Thymus (tissue), 11 donors: Measurements from ENCODE around the gene TMSB4X. TPM values are rescaled to one million over a fixed set of nuclear protein-coding genes. Genes with fewer than 3 reads are reported as not detected.
A peak's percentile ranks its signal among the peaks of the same experiment; 100 is the strongest.

Experiments
- DNase-seq, 9 donors: peaks; one replicate each; pipeline ENCODE4 v3.0.0-alpha.2; 2013; ENCODE audit warnings: low spot score in 9 of 9, low read depth in 6 of 9, missing footprints in 1 of 9
- H3K27ac ChIP-seq, 2 donors: one replicate each; pipeline ENCODE4 v1.5.1; 2013; ENCODE audit warnings: control low read depth in 1 of 2, low read depth in 1 of 2, low read length in 1 of 2, mild to moderate bottlenecking in 1 of 2, moderate library complexity in 1 of 2
- H3K27me3 ChIP-seq, 2 donors: one replicate each; pipeline ENCODE4 v1.5.1; 2013; ENCODE audit warnings: low read length in 1 of 2; ENCODE audit not compliant: control insufficient read depth in 2 of 2, insufficient read depth in 1 of 2
- H3K36me3 ChIP-seq, 2 donors: one replicate each; pipeline ENCODE4 v1.5.1; 2013; ENCODE audit warnings: low read length in 1 of 2, mild to moderate bottlenecking in 1 of 2, moderate library complexity in 1 of 2; ENCODE audit not compliant: control insufficient read depth in 2 of 2, insufficient read depth in 2 of 2
- H3K4me1 ChIP-seq, 2 donors: one replicate each; pipeline ENCODE4 v1.5.1; 2013; ENCODE audit warnings: low read length in 2 of 2; ENCODE audit not compliant: control insufficient read depth in 2 of 2, insufficient read depth in 2 of 2
- H3K4me3 ChIP-seq, 2 donors: one replicate each; pipeline ENCODE4 v1.5.1; 2013; ENCODE audit warnings: low read length in 2 of 2, control low read depth in 1 of 2, mild to moderate bottlenecking in 1 of 2
- H3K9me3 ChIP-seq, 2 donors: one replicate each; pipeline ENCODE4 v1.5.1; 2013; ENCODE audit warnings: low read length in 1 of 2, mild to moderate bottlenecking in 1 of 2; ENCODE audit not compliant: control insufficient read depth in 2 of 2, insufficient read depth in 1 of 2
- WGBS: extraction: QIAGEN DNeasy Blood & Tissue Kit; methylation state at CpG from one replicate; pipeline ENCODE4 v1.1.7; 2013; 5-methylcytosine and 5-hydroxymethylcytosine counted together
- polyA plus RNA-seq: library from polyadenylated mRNA; stranded (reverse); fragments of 200-250 nt; gene quantifications from one replicate; pipeline ENCODE4 v1.2.3, GENCODE V29; 2013
- total RNA-seq: library from RNA; stranded (reverse); fragments of 120-200 nt; gene quantifications from one replicate; pipeline ENCODE4 v1.2.4, GENCODE V29; 2013
- donor health status: healthy.

The TMSB4X gene
- total and polyA plus RNA-seq, 2 donors: 7,715 to 12,473 TPM

DNA sequence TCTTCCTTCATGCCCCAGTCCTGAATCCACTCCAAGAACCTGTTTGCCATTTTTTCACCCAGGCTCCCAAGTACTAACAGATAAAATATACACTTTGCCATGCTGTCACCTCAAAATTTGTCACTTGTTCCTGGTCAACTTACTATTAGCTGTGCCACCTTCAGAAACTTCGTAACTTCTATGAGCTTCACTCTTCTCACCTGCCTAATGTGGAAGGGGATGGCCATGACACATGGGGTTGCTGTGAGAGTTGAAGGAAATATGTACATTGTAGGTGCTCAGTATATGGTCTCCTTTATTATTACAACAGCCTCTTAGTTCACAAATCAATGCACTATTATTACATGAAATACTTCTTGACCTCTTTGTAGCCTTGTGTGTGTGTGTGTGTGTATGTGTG is 10.4 kb downstream of the TMSB4X start:
- Histone ChIP-seq H3K4me3 (no peak overlapping the region), H3K36me3 (no peaks in the 10 kb centered on the region), H3K27ac (peak overlapping the region; percentile 60), H3K9me3 (no peaks in the 10 kb centered on the region), H3K4me1 (peaks cover 7 to 29% of the 10 kb centered on the region in 2 donors), H3K27me3 (no peaks in the 10 kb centered on the region)
- WGBS: 96% methylated on average over 1 of the region's 1 CpG
- no peak for DNase-seq

DNA sequence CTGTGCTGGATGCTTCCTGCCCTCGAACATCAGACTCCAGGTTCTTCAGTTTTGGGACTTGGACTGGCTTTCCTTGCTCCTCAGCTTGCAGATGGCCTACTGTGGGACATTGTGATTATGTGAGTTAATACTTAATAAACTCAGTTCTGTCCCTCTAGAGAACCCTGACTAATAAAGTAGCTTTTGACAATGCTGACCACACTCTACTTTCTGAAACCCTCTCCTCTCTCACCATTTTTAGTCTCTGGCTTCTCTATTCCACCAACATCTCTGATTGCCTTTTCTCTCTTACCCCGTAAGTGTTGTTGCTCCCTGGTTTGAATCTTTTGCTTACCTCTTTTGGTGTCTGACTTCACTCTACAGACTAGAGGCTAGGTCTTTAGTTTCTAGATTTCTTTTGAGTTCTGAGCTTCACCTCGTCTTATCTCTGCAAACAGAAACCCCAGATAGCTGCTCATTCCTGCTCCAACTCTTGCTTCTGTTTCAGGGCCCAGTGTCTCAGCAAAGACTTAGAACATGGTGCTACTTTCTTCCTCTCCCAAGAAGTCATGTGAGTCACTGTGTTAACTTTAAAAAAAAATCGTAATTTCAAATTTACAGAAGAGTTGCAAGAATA is 11.4 kb downstream of the TMSB4X start:
- WGBS: 79% methylated on average over 4 of the region's 4 CpGs
- no peak overlapping the region for H3K4me3 ChIP-seq
- peaks cover 7 to 23% of the 10 kb centered on the region in 2 donors for H3K4me1 ChIP-seq
- H3K27me3 ChIP-seq: no peaks in the 10 kb centered on the region
- no peak for DNase-seq
- no peaks in the 10 kb centered on the region for H3K9me3 ChIP-seq
- H3K27ac ChIP-seq: peak overlapping the region in 1 of 2 donors; percentile 65
- H3K36me3 ChIP-seq: no peaks in the 10 kb centered on the region

DNA sequence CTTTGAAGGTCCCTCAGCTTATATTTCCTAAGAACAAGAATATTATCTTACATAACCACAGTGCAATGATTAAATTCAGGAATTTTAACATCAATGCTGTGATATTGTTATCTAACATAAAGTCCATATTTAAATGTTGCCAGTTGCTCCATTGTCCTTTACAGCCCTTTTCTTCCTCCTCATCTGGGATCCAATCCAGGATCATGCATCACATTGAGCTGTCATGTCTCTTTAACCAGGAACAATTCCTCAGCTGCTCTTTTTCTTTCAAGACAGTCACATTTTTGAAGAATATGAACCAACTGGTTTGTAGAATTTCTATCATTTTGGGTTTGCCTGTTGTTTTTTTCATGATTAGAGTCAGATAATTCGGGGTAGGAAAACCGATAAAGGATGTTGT is 12.0 kb downstream of the TMSB4X start:
- no peaks in the 10 kb centered on the region for H3K27me3 ChIP-seq
- WGBS: 98% methylated on average over 2 of the region's 2 CpGs
- DNase-seq: no peak
- peaks cover 4 to 17% of the 10 kb centered on the region in 2 donors for H3K4me1 ChIP-seq
- no peaks in the 10 kb centered on the region for H3K9me3 ChIP-seq
- H3K27ac ChIP-seq: no peak overlapping the region
- no peaks in the 10 kb centered on the region for H3K36me3 ChIP-seq
- no peak overlapping the region for H3K4me3 ChIP-seq

DNA sequence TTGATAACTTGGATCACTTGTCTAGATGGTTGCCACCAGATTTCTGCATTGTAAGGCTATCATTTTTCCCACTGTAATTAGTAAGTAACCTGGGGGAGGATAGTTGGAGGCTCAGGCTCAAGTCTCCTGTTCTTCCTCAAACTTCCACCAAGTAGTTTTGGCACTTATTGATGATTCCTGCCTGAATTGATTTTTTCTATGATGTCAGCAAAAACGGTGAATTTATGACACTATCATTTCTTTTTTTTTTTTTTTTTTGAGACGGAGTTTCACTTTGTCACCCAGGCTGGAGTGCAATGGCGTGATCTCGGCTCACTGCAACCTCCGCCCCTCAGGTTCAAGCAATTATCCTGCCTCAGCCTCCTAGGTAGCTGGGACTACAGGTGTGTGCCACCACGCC is 12.4 kb downstream of the TMSB4X start:
- Histone ChIP-seq H3K4me3 (no peak overlapping the region), H3K27me3 (no peaks in the 10 kb centered on the region), H3K4me1 (peaks cover 4 to 13% of the 10 kb centered on the region in 2 donors), H3K27ac (no peak overlapping the region), H3K36me3 (no peaks in the 10 kb centered on the region), H3K9me3 (no peaks in the 10 kb centered on the region)
- DNase-seq: no peak
- WGBS: 98% methylated on average over 6 of the region's 6 CpGs

DNA sequence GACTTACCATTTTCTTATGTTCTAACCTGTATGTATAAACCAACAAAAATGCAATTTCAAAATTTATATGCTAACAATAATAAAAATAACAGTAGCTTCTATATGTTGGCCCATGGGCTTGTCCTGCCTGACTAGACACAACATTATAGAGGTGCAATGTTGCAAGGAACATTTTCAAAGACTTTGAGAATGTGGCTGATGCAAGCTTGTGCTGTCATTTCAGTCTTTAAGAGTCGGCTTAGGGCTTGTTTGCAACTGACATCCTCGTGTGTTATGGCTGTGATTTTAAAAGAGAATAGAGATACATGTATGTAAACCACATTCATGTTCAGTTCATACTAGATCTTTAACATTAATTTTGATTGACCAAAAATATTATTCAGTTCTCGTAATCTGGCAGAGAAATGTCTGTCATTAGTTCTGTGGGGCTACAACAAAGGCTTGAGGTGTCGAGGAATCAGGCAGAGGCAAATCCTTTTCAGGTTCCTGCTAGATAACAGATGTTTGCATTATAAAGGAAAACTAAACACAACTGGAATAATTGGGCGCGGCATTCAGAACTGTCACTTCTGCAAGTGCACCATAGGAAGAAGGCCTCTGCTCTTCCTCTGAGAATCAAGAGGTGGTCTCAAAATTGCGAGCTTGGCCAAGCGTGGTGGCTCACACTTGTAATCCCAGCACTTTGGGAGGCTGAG is 13.1 kb downstream of the TMSB4X start:
- no peak overlapping the region for H3K27ac ChIP-seq
- DNase-seq: no peak
- H3K9me3 ChIP-seq: no peaks in the 10 kb centered on the region
- H3K36me3 ChIP-seq: no peaks in the 10 kb centered on the region
- H3K4me3 ChIP-seq: no peak overlapping the region
- peaks cover 4 to 10% of the 10 kb centered on the region in 2 donors for H3K4me1 ChIP-seq
- no peaks in the 10 kb centered on the region for H3K27me3 ChIP-seq
- WGBS: 96% methylated on average over 8 of the region's 8 CpGs

DNA sequence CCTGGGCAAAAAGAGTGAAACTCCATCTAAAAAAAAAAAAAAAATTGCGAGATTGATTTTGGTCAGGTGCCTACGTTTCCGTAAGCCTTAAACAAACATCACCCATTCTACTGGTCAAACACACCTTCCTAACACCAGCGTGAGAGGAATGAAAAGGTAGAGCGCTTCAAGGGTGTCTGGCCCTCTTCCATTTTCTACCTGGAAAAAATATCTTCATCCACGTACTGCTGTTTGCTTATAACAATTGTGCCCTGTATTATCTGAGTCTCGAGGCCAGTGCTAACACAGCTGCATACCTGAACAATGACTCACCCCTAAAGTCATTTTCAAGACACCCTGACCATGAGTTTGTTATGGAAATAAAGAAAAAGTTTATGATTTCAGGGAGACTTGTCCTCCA is 13.9 kb downstream of the TMSB4X start:
- Histone ChIP-seq H3K4me3 (no peak overlapping the region), H3K36me3 (no peaks in the 10 kb centered on the region), H3K9me3 (no peaks in the 10 kb centered on the region), H3K27me3 (no peaks in the 10 kb centered on the region), H3K4me1 (peaks cover 4 to 10% of the 10 kb centered on the region in 2 donors), H3K27ac (no peak overlapping the region)
- WGBS: 95% methylated on average over 7 of the region's 7 CpGs
- no peak for DNase-seq

DNA sequence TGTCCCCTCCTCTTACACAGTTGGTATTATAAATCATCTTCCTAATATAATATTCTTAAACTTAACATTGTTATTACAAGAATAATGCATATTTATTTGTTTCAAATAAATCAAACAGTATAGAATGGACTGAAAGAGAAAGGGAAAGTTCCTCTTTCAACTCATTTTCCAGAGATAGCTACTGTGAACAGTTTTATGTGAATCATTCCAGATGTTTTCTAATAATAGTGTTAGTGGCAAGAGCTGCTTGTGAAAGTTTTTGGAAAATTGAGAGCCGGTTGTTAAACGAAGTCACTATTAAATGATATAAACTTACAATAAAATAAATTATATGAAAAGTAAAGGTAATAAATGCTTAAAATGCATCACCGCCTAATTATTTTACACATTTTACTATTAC is 14.6 kb downstream of the TMSB4X start:
- H3K4me1 ChIP-seq: peaks cover 3 to 8% of the 10 kb centered on the region in 2 donors
- DNase-seq: no peak
- no peaks in the 10 kb centered on the region for H3K9me3 ChIP-seq
- no peaks in the 10 kb centered on the region for H3K27me3 ChIP-seq
- no peak overlapping the region for H3K4me3 ChIP-seq
- H3K27ac ChIP-seq: no peak overlapping the region
- 97% methylated on average over 3 of the region's 3 CpGs for WGBS
- H3K36me3 ChIP-seq: no peaks in the 10 kb centered on the region

DNA sequence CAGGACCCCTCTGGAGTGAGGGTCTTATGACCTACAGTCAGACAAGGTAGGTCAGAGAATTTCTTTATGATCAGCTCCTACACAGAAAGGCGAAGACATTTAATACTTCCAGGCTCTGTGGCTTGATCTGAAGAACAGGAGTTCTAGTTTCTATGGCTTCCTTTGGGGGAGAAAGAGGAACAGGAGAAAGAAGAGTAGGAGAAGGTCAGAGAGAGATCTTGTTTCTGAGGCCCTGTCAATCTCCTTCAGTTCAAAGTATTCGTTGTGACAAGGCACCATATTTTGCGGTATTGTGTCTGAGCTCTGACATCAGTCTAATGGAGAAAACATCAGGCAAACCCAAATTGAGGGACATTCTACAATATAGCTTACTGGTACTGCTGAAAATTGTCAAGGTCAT is 16.7 kb downstream of the TMSB4X start:
- Histone ChIP-seq H3K9me3 (no peaks in the 10 kb centered on the region), H3K27ac (no peak overlapping the region), H3K27me3 (no peaks in the 10 kb centered on the region), H3K36me3 (no peaks in the 10 kb centered on the region), H3K4me3 (no peak overlapping the region), H3K4me1 (no peaks in the 10 kb centered on the region)
- WGBS: 94% methylated on average over 3 of the region's 3 CpGs
- no peak for DNase-seq

DNA sequence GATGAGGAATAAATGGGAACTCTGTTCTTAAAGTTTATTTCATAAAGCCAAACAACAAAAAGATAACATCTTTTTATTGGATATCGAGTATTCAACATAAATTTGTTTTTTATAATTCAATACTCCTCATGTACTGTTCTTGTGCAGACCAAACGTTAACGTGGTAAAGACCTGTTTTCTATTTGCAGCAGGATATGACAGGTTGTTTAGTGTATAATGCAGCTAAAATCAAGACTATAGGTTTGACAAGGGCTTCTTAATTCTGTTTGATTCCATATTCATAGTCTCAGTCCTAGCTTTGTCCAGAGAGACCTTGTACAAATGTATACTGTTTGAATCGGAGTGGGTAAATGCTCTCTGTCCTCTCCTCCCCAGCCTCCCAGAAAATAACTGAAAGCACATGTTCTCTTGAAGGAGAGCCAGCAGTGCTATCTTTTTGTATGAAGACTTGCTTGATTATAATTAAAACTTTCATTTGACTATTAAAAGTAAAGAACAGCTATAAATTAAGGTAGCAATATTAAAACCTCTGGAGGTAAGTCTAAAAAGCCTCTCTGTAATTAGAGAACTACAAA is 17.7 kb downstream of the TMSB4X start:
- no peaks in the 10 kb centered on the region for H3K27me3 ChIP-seq
- H3K4me3 ChIP-seq: no peak overlapping the region
- WGBS: 93% methylated on average over 4 of the region's 4 CpGs
- no peak for DNase-seq
- H3K4me1 ChIP-seq: peaks cover 0 to 7% of the 10 kb centered on the region in 2 donors
- H3K9me3 ChIP-seq: no peaks in the 10 kb centered on the region
- no peaks in the 10 kb centered on the region for H3K36me3 ChIP-seq
- no peak overlapping the region for H3K27ac ChIP-seq
